ENCODE results near the gene ETFA. TPM values are rescaled to one million over a fixed set of nuclear protein-coding genes. Genes with fewer than 3 reads are reported as not detected.
A peak's percentile ranks its signal among the peaks of the same experiment; 100 is the strongest.
"Not testable (repeated sequence)": the region's sequence is repeated elsewhere in the genome, so short reads cannot be mapped to it uniquely, and the experiment has no call there.

Gene ETFA
- total and polyA plus RNA-seq, 2 experiments from 2014 or later = 175 to 185 TPM

DNA sequence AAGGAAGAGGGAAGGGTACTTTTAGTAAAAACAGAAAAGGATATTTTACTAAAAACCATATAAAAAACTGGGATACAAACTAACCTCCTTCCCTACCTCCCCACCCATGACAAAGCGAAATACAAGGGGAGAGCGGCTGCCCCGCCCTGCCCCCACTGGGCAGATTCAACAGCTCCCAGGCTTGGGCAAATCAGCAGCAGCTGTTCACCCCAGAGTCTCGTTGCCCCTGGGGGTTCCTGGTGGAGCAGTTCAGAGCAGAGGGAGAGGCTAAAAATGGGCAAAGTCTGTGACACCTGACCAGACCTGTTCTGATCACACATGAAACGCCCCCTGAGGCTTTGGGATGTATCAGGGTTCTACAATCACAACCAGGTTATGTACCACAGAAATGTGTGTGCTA is 2.5 kb upstream of the ETFA start:
- WGBS (ENCODE audit: low lambda C conversion rate, missing lambda C conversion rate) = 70% methylated on average over 5 of the region's 5 CpGs
- H3K36me3 ChIP-seq (replicated peaks; ENCODE audit: insufficient read depth, low read depth) = no peaks in the 10 kb centered on the region
- peaks cover 8% of the 10 kb centered on the region for H4K20me1 ChIP-seq (ENCODE audit: insufficient read depth, poor library complexity, severe bottlenecking)
- no peak for DNase-seq (ENCODE audit: low spot score)
- TF ChIP-seq EZH2 (IDR thresholded peaks at IDR 0.05; ENCODE audit: borderline replicate concordance) (no peak), CTCF (IDR thresholded peaks at IDR 0.05; ENCODE audit: poor library complexity) (no peak), EZH2phosphoT487 (IDR thresholded peaks at IDR 0.05; ENCODE audit: low read depth, severe bottlenecking, unreplicated experiment) (no peak)
- H3K4me3 ChIP-seq = no peak overlapping the region
- peaks cover 24% of the 10 kb centered on the region for H3K79me2 ChIP-seq
- H3K9me3 ChIP-seq (ENCODE audit: low read depth) = no peaks in the 10 kb centered on the region
- H3K4me2 ChIP-seq = no peak overlapping the region
- H3K9me2 ChIP-seq (replicated peaks; ENCODE audit: insufficient read depth) = no peaks in the 10 kb centered on the region
- H2AFZ ChIP-seq = no peak overlapping the region
- no peaks in the 10 kb centered on the region for H3K27me3 ChIP-seq
- no peak overlapping the region for H3K27ac ChIP-seq
- H3K4me1 ChIP-seq (ENCODE audit: insufficient read depth) = no peaks in the 10 kb centered on the region

DNA sequence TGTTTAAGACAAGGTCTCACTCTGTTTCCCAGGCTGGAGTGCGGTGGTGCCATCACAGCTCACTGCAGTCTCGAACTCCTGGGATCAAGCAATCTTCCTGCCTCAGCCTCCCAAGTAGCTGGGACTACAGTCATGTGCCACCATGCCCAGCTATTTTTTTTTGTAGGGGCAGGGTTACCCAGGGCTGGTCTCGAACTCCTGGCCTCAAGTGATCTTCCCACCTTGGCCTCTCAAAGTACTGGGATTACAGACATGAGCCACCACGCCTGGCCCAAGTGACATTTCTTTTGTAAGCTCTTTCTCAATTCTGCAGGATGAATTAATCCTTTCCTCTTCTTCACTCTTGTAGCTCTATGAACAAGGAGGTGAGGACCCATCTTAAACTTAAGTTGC is 1.9 kb upstream of the ETFA start:
- peaks cover 14% of the 10 kb centered on the region for H4K20me1 ChIP-seq (ENCODE audit: insufficient read depth, poor library complexity, severe bottlenecking)
- DNase-seq (ENCODE audit: low spot score); H3K27me3 ChIP-seq; H3K9me3 ChIP-seq (ENCODE audit: low read depth); H3K4me3 ChIP-seq; H3K4me2 ChIP-seq; H3K4me1 ChIP-seq (ENCODE audit: insufficient read depth); H2AFZ ChIP-seq; H3K9me2 ChIP-seq (replicated peaks; ENCODE audit: insufficient read depth); H3K36me3 ChIP-seq (replicated peaks; ENCODE audit: insufficient read depth, low read depth): not testable (repeated sequence)
- H3K79me2 ChIP-seq = peaks cover 30% of the 10 kb centered on the region
- WGBS (ENCODE audit: low lambda C conversion rate, missing lambda C conversion rate) = 88% methylated on average over 4 of the region's 4 CpGs
- peak overlapping the region; percentile 42 for H3K27ac ChIP-seq

DNA sequence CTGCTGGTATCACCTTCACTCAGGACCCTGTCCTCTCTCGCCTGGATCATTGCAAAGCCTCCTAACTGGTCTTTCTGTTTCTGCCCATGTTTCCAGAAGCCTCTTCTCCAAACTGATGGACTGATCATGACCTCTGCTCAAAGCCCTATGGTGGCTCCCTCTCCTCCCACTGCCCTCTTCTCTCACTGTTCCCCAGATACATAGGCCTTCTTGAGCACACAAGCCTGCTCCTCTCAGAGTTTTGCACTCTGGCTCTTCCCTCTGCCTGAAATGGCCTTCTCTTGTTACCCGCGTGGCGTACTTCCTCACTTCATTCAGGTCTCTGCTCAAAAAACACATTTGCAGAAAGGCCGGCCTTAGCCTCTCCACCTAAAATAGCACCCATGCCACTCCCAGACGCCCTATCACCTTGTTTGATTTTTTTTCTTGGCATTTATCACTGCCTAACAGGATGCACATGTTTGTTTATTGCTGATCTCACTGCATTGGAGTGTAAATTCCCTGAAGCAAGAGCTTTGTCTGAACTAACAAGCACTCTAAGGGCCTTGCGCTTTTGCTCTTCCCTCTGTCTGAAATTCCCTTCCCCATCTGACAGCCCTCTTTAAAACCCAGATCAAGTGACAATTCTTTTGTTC is 1.4 kb upstream of the ETFA start:
- Histone ChIP-seq H3K27ac (peak overlapping the region; percentile 42), H2AFZ (no peak overlapping the region), H3K36me3 (replicated peaks; ENCODE audit: insufficient read depth, low read depth) (no peaks in the 10 kb centered on the region), H3K4me1 (ENCODE audit: insufficient read depth) (peaks cover 3% of the 10 kb centered on the region), H3K4me3 (no peak overlapping the region), H3K9me3 (ENCODE audit: low read depth) (no peaks in the 10 kb centered on the region), H3K4me2 (no peak overlapping the region), H3K9me2 (replicated peaks; ENCODE audit: insufficient read depth) (no peaks in the 10 kb centered on the region), H4K20me1 (ENCODE audit: insufficient read depth, poor library complexity, severe bottlenecking) (peaks cover 19% of the 10 kb centered on the region), H3K27me3 (no peaks in the 10 kb centered on the region), H3K79me2 (peaks cover 35% of the 10 kb centered on the region)
- no peak for TF ChIP-seq EZH2 (IDR thresholded peaks at IDR 0.05; ENCODE audit: borderline replicate concordance)
- no peak for TF ChIP-seq EZH2phosphoT487 (IDR thresholded peaks at IDR 0.05; ENCODE audit: low read depth, severe bottlenecking, unreplicated experiment)
- TF ChIP-seq CTCF (IDR thresholded peaks at IDR 0.05; ENCODE audit: poor library complexity) = no peak
- no peak for DNase-seq (ENCODE audit: low spot score)
- 74% methylated on average over 7 of the region's 7 CpGs for WGBS (ENCODE audit: low lambda C conversion rate, missing lambda C conversion rate)

DNA sequence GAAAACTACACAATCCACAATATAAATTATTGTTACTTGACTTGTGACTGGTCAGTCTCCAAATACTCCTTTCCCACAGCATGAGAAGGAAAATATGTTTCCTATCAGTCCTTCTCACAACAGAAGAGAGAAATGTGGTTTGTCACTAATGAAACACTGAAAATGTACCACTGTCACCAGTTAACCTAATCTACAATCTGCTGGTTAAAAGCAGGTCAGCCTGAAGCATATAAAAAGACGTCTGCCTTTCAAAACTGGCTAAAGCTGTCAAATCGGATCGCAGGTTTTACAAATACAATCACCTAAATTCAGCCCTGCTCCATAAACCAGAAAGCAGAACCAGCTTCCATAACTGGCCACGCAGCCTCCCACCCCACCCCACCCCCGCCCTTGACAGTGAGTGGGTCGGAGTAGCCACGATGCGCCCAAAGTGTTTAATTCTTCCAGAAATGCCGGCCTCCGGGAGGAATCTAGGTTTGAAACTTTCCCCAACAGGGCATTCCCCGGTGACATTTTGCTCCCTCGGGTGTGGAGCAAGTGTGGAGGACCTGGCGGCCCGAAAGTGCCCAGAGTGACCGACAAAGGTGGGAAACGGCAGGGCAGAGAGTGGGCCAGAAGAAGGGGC is 682 bp downstream of the ETFA start:
- Histone ChIP-seq H3K9me2 (replicated peaks; ENCODE audit: insufficient read depth) (no peaks in the 10 kb centered on the region), H3K27ac (peak overlapping the region; percentile 95), H2AFZ (peak overlapping the region; percentile 64), H3K9me3 (ENCODE audit: low read depth) (no peaks in the 10 kb centered on the region), H3K36me3 (replicated peaks; ENCODE audit: insufficient read depth, low read depth) (no peaks in the 10 kb centered on the region), H3K4me3 (peak overlapping the region; percentile 81), H3K4me1 (ENCODE audit: insufficient read depth) (peaks cover 3% of the 10 kb centered on the region), H3K4me2 (peak overlapping the region; percentile 91), H3K27me3 (no peaks in the 10 kb centered on the region), H3K79me2 (peaks cover 56% of the 10 kb centered on the region), H4K20me1 (ENCODE audit: insufficient read depth, poor library complexity, severe bottlenecking) (peaks cover 33% of the 10 kb centered on the region)
- WGBS (ENCODE audit: low lambda C conversion rate, missing lambda C conversion rate) = 5% methylated on average over 16 of the region's 16 CpGs
- no peak for TF ChIP-seq EZH2 (IDR thresholded peaks at IDR 0.05; ENCODE audit: borderline replicate concordance)
- peak; percentile 36 for DNase-seq (ENCODE audit: low spot score)

Data from hepatocyte (in vitro differentiated cells).